IMR-90 (cell line): Measurements from ENCODE around the gene TRAF3. TPM values are rescaled to one million over a fixed set of nuclear protein-coding genes. Genes with fewer than 3 reads are reported as not detected.

Experiments used
- ATAC-seq: fragments of 200-7000 bp; cut with Tn5 transposase; 2 replicates; pipeline ENCODE4 v1.9.1; 2020; ENCODE audit warnings: low read depth, mild to moderate bottlenecking, moderate library complexity
- BruUV-seq: library from RNA; stranded (reverse); fragments of 400-500 nt; replicated peaks from 2 replicates; lab custom pipeline; 2021; lab: Mats Ljungman, UMichigan
- CTCF ChIA-PET: fragments of 300-600 bp; formaldehyde crosslinking; extraction: SDS; loops from one replicate; lab custom pipeline; 2021; ENCODE audit warnings: antibody characterized with exemption; lab: Yijun Ruan, JAX
- POLR2A ChIA-PET: fragments of 300-600 bp; sonication (Branson Sonifier 250); formaldehyde crosslinking; loops from one replicate; lab custom pipeline; 2022; ENCODE audit warnings: antibody characterized with exemption; ENCODE audit not compliant: unreplicated experiment; lab: Charles Lee
- DNase-seq: peaks from one replicate; pipeline ENCODE4 v3.0.0; 2013
- H2AFZ ChIP-seq: replicated peaks from 2 replicates; pipeline ENCODE3; 2013; ENCODE audit warnings: low read length, mild to moderate bottlenecking; ENCODE audit not compliant: poor library complexity
- H2AK5ac ChIP-seq: 2 replicates; pipeline ENCODE4 v1.6.1; 2013; ENCODE audit warnings: low read depth, low read length, inconsistent platforms
- H2AK9ac ChIP-seq: replicated peaks from 2 replicates; pipeline ENCODE3; 2013; ENCODE audit warnings: mild to moderate bottlenecking, low read depth, low read length, moderate library complexity; ENCODE audit not compliant: poor library complexity
- H2BK120ac ChIP-seq: 2 replicates; pipeline ENCODE4 v1.6.1; 2013; ENCODE audit warnings: low read depth, low read length, inconsistent platforms
- H2BK15ac ChIP-seq: 3 replicates; pipeline ENCODE4 v1.6.1; 2013; ENCODE audit warnings: low read depth, low read length, inconsistent platforms
- H2BK20ac ChIP-seq: 2 replicates; pipeline ENCODE4 v1.6.1; 2013; ENCODE audit warnings: low read depth, mild to moderate bottlenecking, inconsistent platforms, low read length, moderate library complexity
- H2BK5ac ChIP-seq: 2 replicates; pipeline ENCODE4 v1.6.1; 2013; ENCODE audit warnings: mild to moderate bottlenecking, low read depth, low read length, inconsistent platforms; ENCODE audit not compliant: poor library complexity, severe bottlenecking
- H3K14ac ChIP-seq: replicated peaks from 2 replicates; pipeline ENCODE4 v1.6.1; 2013; ENCODE audit warnings: low read depth, low read length, inconsistent platforms
- H3K18ac ChIP-seq: 2 replicates; pipeline ENCODE4 v1.6.1; 2013; ENCODE audit warnings: low read depth, low read length, control low read depth
- H3K23ac ChIP-seq: 2 replicates; pipeline ENCODE4 v1.6.1; 2013; ENCODE audit warnings: low read depth, low read length, inconsistent platforms
- H3K27ac ChIP-seq: 2 replicates; pipeline ENCODE4 v1.5.1; 2013; ENCODE audit warnings: mild to moderate bottlenecking, control low read depth, low read length; ENCODE audit not compliant: insufficient read depth
- H3K27me3 ChIP-seq: 2 replicates; pipeline ENCODE4 v1.6.1; 2013; ENCODE audit warnings: low read length; ENCODE audit not compliant: control insufficient read depth, insufficient read depth
- H3K36me3 ChIP-seq: 2 replicates; pipeline ENCODE4 v1.6.1; 2013; ENCODE audit warnings: low read length, mixed read lengths; ENCODE audit not compliant: control insufficient read depth, insufficient read depth
- H3K4ac ChIP-seq: 2 replicates; pipeline ENCODE4 v1.6.1; 2013; ENCODE audit warnings: low read depth, low read length, inconsistent platforms
- H3K4me1 ChIP-seq: 2 replicates; pipeline ENCODE4 v1.6.1; 2013; ENCODE audit warnings: low read length, mixed read lengths; ENCODE audit not compliant: control insufficient read depth, insufficient read depth
- H3K4me2 ChIP-seq: 2 replicates; pipeline ENCODE4 v1.6.1; 2013; ENCODE audit warnings: low read depth, mild to moderate bottlenecking, control low read depth, low read length, moderate library complexity
- H3K4me3 ChIP-seq: 2 replicates; pipeline ENCODE4 v1.5.1; 2013; ENCODE audit warnings: low read depth, mild to moderate bottlenecking, control low read depth, low read length, moderate library complexity; ENCODE audit not compliant: insufficient read depth
- H3K56ac ChIP-seq: 2 replicates; pipeline ENCODE4 v1.6.1; 2013; ENCODE audit warnings: low read length, inconsistent platforms; ENCODE audit not compliant: insufficient read depth; ENCODE audit errors: extremely low read depth
- H3K79me1 ChIP-seq, 2 experiments: 2 replicates each; pipeline ENCODE4 v1.6.1; 2013; ENCODE audit warnings: low read length in 2 of 2, inconsistent platforms in 1 of 2, low read depth in 1 of 2
- H3K9ac ChIP-seq: 2 replicates; pipeline ENCODE4 v1.6.1; 2013; ENCODE audit warnings: low read depth, low read length, control low read depth
- H3K9me1 ChIP-seq: 2 replicates; pipeline ENCODE4 v1.6.1; 2013; ENCODE audit warnings: low read length, inconsistent platforms; ENCODE audit not compliant: insufficient read depth
- H3K9me3 ChIP-seq: 2 replicates; pipeline ENCODE4 v1.6.1; 2013; ENCODE audit warnings: low read length; ENCODE audit not compliant: control insufficient read depth, insufficient read depth
- H4K20me1 ChIP-seq: 2 replicates; pipeline ENCODE4 v1.6.1; 2013; ENCODE audit warnings: low read length, inconsistent platforms; ENCODE audit not compliant: insufficient read depth
- H4K5ac ChIP-seq: 2 replicates; pipeline ENCODE4 v1.6.1; 2013; ENCODE audit warnings: mild to moderate bottlenecking, low read depth, low read length, control low read depth
- H4K8ac ChIP-seq, 2 experiments: 2 replicates each; pipeline ENCODE4 v1.6.1; 2013; ENCODE audit warnings: low read depth in 2 of 2, low read length in 2 of 2, control low read depth in 1 of 2, inconsistent platforms in 1 of 2
- H4K91ac ChIP-seq: 2 replicates; pipeline ENCODE4 v1.6.1; 2013; ENCODE audit warnings: low read depth, low read length, inconsistent platforms; ENCODE audit not compliant: insufficient read depth
- BHLHE40 ChIP-seq: fragments of 150-350 bp; IDR thresholded peaks from 2 replicates; pipeline ENCODE4 v1.6.1; 2016; ENCODE audit warnings: mild to moderate bottlenecking, low read depth, low read length
- CEBPB ChIP-seq: IDR thresholded peaks from 2 replicates; pipeline ENCODE4 v1.6.1; 2012; ENCODE audit warnings: low read depth, low read length, improper control_type of control experiment
- CHD1 ChIP-seq: IDR thresholded peaks from 2 replicates; pipeline ENCODE4 v1.6.1; 2012; ENCODE audit warnings: low read depth, low read length, improper control_type of control experiment
- FOS ChIP-seq: fragments of 150-350 bp; IDR thresholded peaks from 2 replicates; pipeline ENCODE4 v1.6.1; 2016; ENCODE audit warnings: low read depth, low read length
- MAFK ChIP-seq: IDR thresholded peaks from 2 replicates; pipeline ENCODE4 v1.6.1; 2012; ENCODE audit warnings: low read depth, low read length, improper control_type of control experiment
- MAZ ChIP-seq: IDR thresholded peaks from 2 replicates; pipeline ENCODE4 v1.6.1; 2012; ENCODE audit warnings: low read depth, mild to moderate bottlenecking, low read length, improper control_type of control experiment, moderate library complexity, borderline replicate concordance
- MXI1 ChIP-seq: IDR thresholded peaks from 2 replicates; pipeline ENCODE4 v1.6.1; 2012; ENCODE audit warnings: low read depth, mild to moderate bottlenecking, low read length, moderate library complexity, borderline replicate concordance
- NFE2L2 ChIP-seq: fragments of 150-350 bp; IDR thresholded peaks from 2 replicates; pipeline ENCODE4 v1.6.1; 2016; ENCODE audit warnings: low read depth, mild to moderate bottlenecking, low read length
- POLR2A ChIP-seq: IDR thresholded peaks from 2 replicates; pipeline ENCODE4 v1.6.1; 2012; ENCODE audit warnings: mild to moderate bottlenecking, low read depth, low read length
- RAD21 ChIP-seq: IDR thresholded peaks from 2 replicates; pipeline ENCODE4 v1.6.1; 2012; ENCODE audit warnings: low read length, improper control_type of control experiment
- RCOR1 ChIP-seq: IDR thresholded peaks from 2 replicates; pipeline ENCODE4 v1.6.1; 2012; ENCODE audit warnings: mild to moderate bottlenecking, low read length, improper control_type of control experiment; ENCODE audit not compliant: insufficient replicate concordance
- RFX5 ChIP-seq: IDR thresholded peaks from 2 replicates; pipeline ENCODE4 v1.8.0; 2012; ENCODE audit warnings: low read depth, mild to moderate bottlenecking, low read length, moderate library complexity
- SMC3 ChIP-seq: fragments of 150-350 bp; IDR thresholded peaks from 2 replicates; pipeline ENCODE4 v1.6.1; 2016; ENCODE audit warnings: low read depth, mild to moderate bottlenecking, antibody characterized with exemption, low read length, moderate library complexity
- WGBS, 2 experiments: methylation state at CpG; one replicate each; pipeline versions ENCODE4 v1.1.5 to v1.1.7; 2013; ENCODE audit warnings: missing lambda C conversion rate in 2 of 2; ENCODE audit not compliant: insufficient read length in 1 of 2; ENCODE audit errors: extremely low coverage in 2 of 2; 5-methylcytosine and 5-hydroxymethylcytosine counted together
- dilution Hi-C: fragments of 300-500 bp; cut with HindIII; formaldehyde crosslinking; loops from one replicate; pipeline ENCODE4 v1.14.3; 2018; ENCODE audit warnings: low sequenced_read_pairs; ENCODE audit not compliant: unreplicated experiment
- in situ Hi-C: fragments of 300-500 bp; cut with MboI; formaldehyde crosslinking; loops from 3 replicates; pipeline ENCODE4 v1.14.3; 2019; ENCODE audit warnings: low sequenced_read_pairs, inconsistent platforms, mixed read lengths
- intact Hi-C: fragments of 100-400 bp; cut with micrococcal nuclease; formaldehyde crosslinking; loops from 2 replicates; pipeline ENCODE4 v1.10.0; 2022
- polyA plus RNA-seq, 3 experiments: library from polyadenylated mRNA; depleted of rRNA; stranded (reverse); fragments of >200 nt; gene quantifications; 2 replicates each; pipeline ENCODE4 v1.2.3, GENCODE V29; 2012; ENCODE audit warnings: low replicate concordance in 1 of 3
- total RNA-seq: library from RNA; depleted of rRNA; stranded (reverse); fragments of >200 nt; gene quantifications from 2 replicates; pipeline ENCODE4 v1.2.3, GENCODE V29; 2012
- TF ChIP-seq, protein P1 (sequence below): conservative IDR thresholded peaks from 2 replicates; pipeline ENCODE4 v1.5.1; 2012; ENCODE audit warnings: mild to moderate bottlenecking, low read depth, low read length, improper control_type of control experiment
- TF ChIP-seq, protein P2 (sequence below): fragments of 150-350 bp; IDR thresholded peaks from 2 replicates; pipeline ENCODE4 v1.6.1; 2017; ENCODE audit warnings: mild to moderate bottlenecking, antibody characterized with exemption, low read length, low read depth
- TF ChIP-seq, protein P3 (sequence below): fragments of 150-350 bp; IDR thresholded peaks from 2 replicates; pipeline ENCODE4 v1.6.1; 2016; ENCODE audit warnings: low read depth, mild to moderate bottlenecking, low read length, moderate library complexity, borderline replicate concordance

Gene TRAF3
- total and polyA plus RNA-seq, 2 of the 4 experiments (the other 2 are of a cell fraction) = 21.2 to 25.3 TPM

DNA sequence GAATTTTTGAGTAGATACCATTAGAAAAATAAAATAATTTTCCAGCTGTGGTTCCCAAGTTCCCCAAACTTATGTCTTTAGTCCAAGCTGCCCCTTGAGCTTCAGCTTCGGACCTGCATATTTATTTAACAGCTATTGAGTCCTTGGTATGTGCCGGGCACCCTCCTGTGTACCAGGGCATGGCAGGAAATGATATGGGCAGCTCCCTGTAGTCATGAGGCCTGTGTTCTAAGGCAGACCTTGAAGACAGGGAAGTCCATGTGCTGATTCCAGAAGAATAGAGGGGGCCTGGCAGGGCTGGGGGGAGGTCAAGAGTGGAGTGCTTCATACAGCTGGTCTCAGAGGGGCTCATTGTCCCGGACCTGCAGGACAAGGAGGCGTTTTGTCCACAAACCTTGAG lies 29.2 kb downstream of the TRAF3 start:
- Histone ChIP-seq H3K9me1 (peaks cover 30% of the 10 kb centered on the region), H3K9me3 (no peaks in the 10 kb centered on the region), H2AFZ (no peak overlapping the region), H4K20me1 (peaks cover 57% of the 10 kb centered on the region), H2AK5ac (no peak overlapping the region), H3K79me1 (peaks cover 42 to 76% of the 10 kb centered on the region in 2 experiments), H4K8ac (no peak overlapping the region), H2BK20ac (no peak overlapping the region), H3K18ac (no peak overlapping the region), H3K9ac (no peak overlapping the region), H3K4me1 (peaks cover 3% of the 10 kb centered on the region), H2BK15ac (no peak overlapping the region), H4K5ac (no peak overlapping the region), H3K36me3 (peaks cover 1% of the 10 kb centered on the region; the same call in 1 of the 2 replicates), H3K27ac (no peak overlapping the region), H3K4me3 (no peak overlapping the region), H3K4me2 (no peak overlapping the region), H2AK9ac (no peak overlapping the region), H3K23ac (no peak overlapping the region), H3K56ac (no peak overlapping the region), H2BK120ac (no peak overlapping the region), H2BK5ac (no peak overlapping the region), H4K91ac (no peak overlapping the region), H3K4ac (no peak overlapping the region), H3K14ac (no peak overlapping the region), H3K27me3 (no peaks in the 10 kb centered on the region)
- ChIA-PET POLR2A (no interaction called here), CTCF (no interaction called here)
- in situ Hi-C loops (no loop called here), dilution Hi-C loops (no loop called here), intact Hi-C loops (no loop called here)
- DNase-seq = no peak
- BruUV-seq = no TSS peak
- no peak for ATAC-seq
- no CpG with 5 or more reads among the region's 4 CpGs for WGBS, 2 experiments
- TF ChIP-seq SMC3 = no peak
- TF ChIP-seq, protein P1, sequence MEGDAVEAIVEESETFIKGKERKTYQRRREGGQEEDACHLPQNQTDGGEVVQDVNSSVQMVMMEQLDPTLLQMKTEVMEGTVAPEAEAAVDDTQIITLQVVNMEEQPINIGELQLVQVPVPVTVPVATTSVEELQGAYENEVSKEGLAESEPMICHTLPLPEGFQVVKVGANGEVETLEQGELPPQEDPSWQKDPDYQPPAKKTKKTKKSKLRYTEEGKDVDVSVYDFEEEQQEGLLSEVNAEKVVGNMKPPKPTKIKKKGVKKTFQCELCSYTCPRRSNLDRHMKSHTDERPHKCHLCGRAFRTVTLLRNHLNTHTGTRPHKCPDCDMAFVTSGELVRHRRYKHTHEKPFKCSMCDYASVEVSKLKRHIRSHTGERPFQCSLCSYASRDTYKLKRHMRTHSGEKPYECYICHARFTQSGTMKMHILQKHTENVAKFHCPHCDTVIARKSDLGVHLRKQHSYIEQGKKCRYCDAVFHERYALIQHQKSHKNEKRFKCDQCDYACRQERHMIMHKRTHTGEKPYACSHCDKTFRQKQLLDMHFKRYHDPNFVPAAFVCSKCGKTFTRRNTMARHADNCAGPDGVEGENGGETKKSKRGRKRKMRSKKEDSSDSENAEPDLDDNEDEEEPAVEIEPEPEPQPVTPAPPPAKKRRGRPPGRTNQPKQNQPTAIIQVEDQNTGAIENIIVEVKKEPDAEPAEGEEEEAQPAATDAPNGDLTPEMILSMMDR = no peak
- TF ChIP-seq POLR2A = no peak
- TF ChIP-seq, protein P2, sequence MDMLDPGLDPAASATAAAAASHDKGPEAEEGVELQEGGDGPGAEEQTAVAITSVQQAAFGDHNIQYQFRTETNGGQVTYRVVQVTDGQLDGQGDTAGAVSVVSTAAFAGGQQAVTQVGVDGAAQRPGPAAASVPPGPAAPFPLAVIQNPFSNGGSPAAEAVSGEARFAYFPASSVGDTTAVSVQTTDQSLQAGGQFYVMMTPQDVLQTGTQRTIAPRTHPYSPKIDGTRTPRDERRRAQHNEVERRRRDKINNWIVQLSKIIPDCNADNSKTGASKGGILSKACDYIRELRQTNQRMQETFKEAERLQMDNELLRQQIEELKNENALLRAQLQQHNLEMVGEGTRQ = no peak
- TF ChIP-seq, protein P3, sequence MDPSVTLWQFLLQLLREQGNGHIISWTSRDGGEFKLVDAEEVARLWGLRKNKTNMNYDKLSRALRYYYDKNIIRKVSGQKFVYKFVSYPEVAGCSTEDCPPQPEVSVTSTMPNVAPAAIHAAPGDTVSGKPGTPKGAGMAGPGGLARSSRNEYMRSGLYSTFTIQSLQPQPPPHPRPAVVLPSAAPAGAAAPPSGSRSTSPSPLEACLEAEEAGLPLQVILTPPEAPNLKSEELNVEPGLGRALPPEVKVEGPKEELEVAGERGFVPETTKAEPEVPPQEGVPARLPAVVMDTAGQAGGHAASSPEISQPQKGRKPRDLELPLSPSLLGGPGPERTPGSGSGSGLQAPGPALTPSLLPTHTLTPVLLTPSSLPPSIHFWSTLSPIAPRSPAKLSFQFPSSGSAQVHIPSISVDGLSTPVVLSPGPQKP = no peak
- TF ChIP-seq CHD1 = no peak
- no peak for TF ChIP-seq MAFK
- no peak for TF ChIP-seq RCOR1
- TF ChIP-seq FOS = no peak
- no peak for TF ChIP-seq NFE2L2
- no peak for TF ChIP-seq RAD21
- TF ChIP-seq CEBPB = no peak
- TF ChIP-seq MXI1 = no peak
- no peak for TF ChIP-seq MAZ
- no peak for TF ChIP-seq BHLHE40
- no peak for TF ChIP-seq RFX5
